Left ventricle myocardium inferior (tissue), 1 donor: ENCODE measurements around the gene PRKAG1. TPM values are rescaled to one million over a fixed set of nuclear protein-coding genes. Genes with fewer than 3 reads are reported as not detected.
"Not testable (repeated sequence)": the region's sequence is repeated elsewhere in the genome, so short reads cannot be mapped to it uniquely, and the experiment has no call there.

Experiments
- DNase-seq: peaks from one replicate; pipeline ENCODE4 v3.0.0-alpha.2; 2020
- H3K27ac ChIP-seq: fragments of 200-600 bp; replicated peaks from 2 replicates; pipeline ENCODE4 v1.8.0; 2021
- H3K27me3 ChIP-seq: fragments of 200-600 bp; 2 replicates; pipeline ENCODE4 v1.8.0; 2021; ENCODE audit warnings: low read depth
- H3K36me3 ChIP-seq: fragments of 200-600 bp; 2 replicates; pipeline ENCODE4 v1.8.0; 2021
- H3K4me1 ChIP-seq: fragments of 200-600 bp; 2 replicates; pipeline ENCODE4 v1.8.0; 2021
- H3K4me3 ChIP-seq: fragments of 200-600 bp; 2 replicates; pipeline ENCODE4 v1.8.0; 2021; ENCODE audit warnings: mild to moderate bottlenecking, moderate library complexity
- H3K9me3 ChIP-seq: fragments of 200-600 bp; replicated peaks from 2 replicates; pipeline ENCODE4 v1.8.0; 2021
- intact Hi-C: fragments of 100-400 bp; cut with micrococcal nuclease; formaldehyde crosslinking; loops from one replicate; pipeline ENCODE4 v1.11.0; 2022
- long read RNA-seq: library from polyadenylated mRNA; unstranded; transcript quantifications from one replicate; pipeline ENCODE4 v2.0.0, GENCODE V29; 2021
- total RNA-seq: library from RNA; stranded (reverse); fragmentation: NEBNext Ultra II Directional; extraction: Animal tissue kit (Norgen Biotek cat#: 25700); gene quantifications from one replicate; pipeline ENCODE4 v1.2.1, GENCODE V29; 2021
- TF ChIP-seq, protein P1 (sequence below): fragments of 200-600 bp; IDR thresholded peaks from 2 replicates; pipeline ENCODE4 v1.8.0; 2021; ENCODE audit warnings: antibody characterized with exemption, mild to moderate bottlenecking, borderline replicate concordance
- donor health status: DM: no; HTN: yes; CAD: no; lungs with severe emphysema.

PRKAG1 gene
- 104 TPM for total RNA-seq
- long read RNA-seq, transcript PRKAG1-206 (12 exons, 1,699 nt) = major isoform, 40 of 79 reads
- long read RNA-seq, transcript PRKAG1-205 (11 exons, 1,531 nt) = minor isoform, 21 of 79 reads
- long read RNA-seq, partial matches to known transcripts = 3 of 79 reads
- long read RNA-seq, other reads (novel, unspliced or antisense) = 15 of 79 reads

DNA sequence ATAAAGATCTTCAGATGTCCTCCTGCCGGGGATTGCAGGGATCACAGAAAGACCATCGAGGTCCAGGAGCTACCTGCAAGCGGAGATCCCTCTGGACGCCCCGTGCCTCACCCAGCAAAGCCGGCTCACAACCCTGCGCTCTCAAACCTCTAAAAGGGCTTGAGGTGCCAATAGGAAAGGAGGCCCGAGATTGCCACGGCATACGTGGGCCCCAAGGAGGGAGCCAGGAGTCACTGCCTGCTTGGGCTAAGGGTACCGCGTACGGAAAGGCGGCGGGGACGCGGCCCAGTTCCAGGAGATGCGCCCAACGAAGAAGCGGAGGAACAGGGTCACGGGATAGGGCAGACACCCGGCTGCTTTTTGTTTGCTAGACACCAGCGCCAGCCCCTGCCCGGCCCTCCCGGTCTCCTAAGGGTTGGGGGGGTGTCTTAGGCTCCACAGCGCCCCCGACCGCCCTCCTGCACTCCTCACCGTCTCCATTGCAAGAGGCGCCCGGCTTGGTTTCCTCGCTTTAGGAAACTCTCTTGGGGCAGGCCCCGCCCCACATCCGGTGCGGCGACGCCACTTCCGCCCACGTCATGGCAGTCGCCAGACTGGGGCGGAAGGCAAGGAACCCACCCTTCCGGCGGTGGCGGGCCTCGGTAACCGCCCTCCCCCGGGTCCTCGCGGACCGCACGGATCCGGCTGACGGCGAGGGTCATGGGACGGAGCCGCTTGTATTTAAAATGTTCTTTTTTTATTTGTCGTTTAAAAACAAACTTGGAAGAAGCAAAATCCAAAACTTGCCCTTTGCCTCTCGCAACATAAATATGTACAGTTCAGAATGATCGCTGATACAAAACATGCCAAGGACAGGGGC is at the start of gene PRKAG1:
Gene PRKAG1 (minus strand): TSS at position 516 of the 859 bp plus-strand sequence. CDS start 36 bp downstream, at position 480.
- peak; percentile 96 for DNase-seq

DNA sequence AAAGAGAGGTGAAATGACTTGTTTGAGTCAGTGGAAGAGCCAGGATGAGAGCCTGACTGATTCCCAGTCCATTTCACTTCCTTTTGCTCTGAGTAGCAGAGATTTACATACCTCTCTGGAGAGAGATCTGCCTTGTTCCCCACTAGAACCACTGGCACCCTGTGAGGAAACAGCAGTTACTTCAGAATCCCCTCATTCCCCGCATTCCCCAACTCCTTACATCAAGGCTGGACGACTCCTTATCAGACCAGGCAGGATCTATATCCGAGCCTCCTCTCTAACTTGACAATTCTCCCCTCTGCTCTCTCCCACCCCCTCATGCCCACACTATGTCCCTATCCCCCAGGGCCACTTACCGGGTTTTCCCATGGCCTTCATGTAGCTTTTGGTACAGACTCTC is 47.5 kb upstream of the PRKAG1 start:
- no peak overlapping the region for H3K4me3 ChIP-seq
- H3K9me3 ChIP-seq = no peaks in the 10 kb centered on the region
- TF ChIP-seq, protein P1, sequence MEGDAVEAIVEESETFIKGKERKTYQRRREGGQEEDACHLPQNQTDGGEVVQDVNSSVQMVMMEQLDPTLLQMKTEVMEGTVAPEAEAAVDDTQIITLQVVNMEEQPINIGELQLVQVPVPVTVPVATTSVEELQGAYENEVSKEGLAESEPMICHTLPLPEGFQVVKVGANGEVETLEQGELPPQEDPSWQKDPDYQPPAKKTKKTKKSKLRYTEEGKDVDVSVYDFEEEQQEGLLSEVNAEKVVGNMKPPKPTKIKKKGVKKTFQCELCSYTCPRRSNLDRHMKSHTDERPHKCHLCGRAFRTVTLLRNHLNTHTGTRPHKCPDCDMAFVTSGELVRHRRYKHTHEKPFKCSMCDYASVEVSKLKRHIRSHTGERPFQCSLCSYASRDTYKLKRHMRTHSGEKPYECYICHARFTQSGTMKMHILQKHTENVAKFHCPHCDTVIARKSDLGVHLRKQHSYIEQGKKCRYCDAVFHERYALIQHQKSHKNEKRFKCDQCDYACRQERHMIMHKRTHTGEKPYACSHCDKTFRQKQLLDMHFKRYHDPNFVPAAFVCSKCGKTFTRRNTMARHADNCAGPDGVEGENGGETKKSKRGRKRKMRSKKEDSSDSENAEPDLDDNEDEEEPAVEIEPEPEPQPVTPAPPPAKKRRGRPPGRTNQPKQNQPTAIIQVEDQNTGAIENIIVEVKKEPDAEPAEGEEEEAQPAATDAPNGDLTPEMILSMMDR = no peak
- DNase-seq = no peak
- H3K27me3 ChIP-seq = no peaks in the 10 kb centered on the region
- intact Hi-C loops = loop anchor here (10.0 kb wide), 1 partner anchor 59 kb away; no protein-coding TSS in a partner anchor
- no peaks in the 10 kb centered on the region for H3K36me3 ChIP-seq
- peaks cover 30% of the 10 kb centered on the region for H3K4me1 ChIP-seq
- no peak overlapping the region for H3K27ac ChIP-seq

More for the DNA sequence above, at the start of gene PRKAG1:
- Histone ChIP-seq H3K27me3 (no peaks in the 10 kb centered on the region), H3K9me3 (no peaks in the 10 kb centered on the region), H3K27ac (peak within 1 kb of the TSS; percentile 97), H3K4me3 (peak within 1 kb of the TSS; percentile 93), H3K4me1 (peaks cover 58% of the 10 kb centered on the region), H3K36me3 (peaks cover 30% of the 10 kb centered on the region)
- intact Hi-C loops = no loop called here
- TF ChIP-seq, protein P1 = peak; percentile 53

DNA sequence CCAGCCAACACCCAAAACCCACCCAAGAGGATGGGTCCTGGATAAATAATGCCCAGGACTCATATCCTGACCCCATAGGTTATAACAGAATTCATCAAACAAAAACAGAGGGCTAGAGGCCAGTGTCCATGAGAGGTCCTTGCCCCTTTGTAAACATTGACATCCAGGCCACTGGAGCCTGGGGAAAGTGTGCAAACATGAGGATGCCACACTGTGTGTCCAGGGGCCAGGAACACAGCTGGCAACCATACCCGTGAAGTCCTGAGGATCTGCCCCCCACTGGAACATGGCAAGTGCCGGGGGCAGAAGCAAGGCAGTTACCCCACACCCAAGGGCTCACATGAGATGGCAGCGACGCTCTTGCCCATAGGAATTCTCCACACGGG is 46.2 kb upstream of the PRKAG1 start:
- H3K27ac ChIP-seq = no peak overlapping the region
- intact Hi-C loops = loop anchor here (10.0 kb wide), 1 partner anchor 60 kb away; no protein-coding TSS in a partner anchor
- H3K4me3 ChIP-seq = no peak overlapping the region
- no peaks in the 10 kb centered on the region for H3K36me3 ChIP-seq
- no peaks in the 10 kb centered on the region for H3K9me3 ChIP-seq
- TF ChIP-seq, protein P1 = no peak
- H3K4me1 ChIP-seq = peaks cover 34% of the 10 kb centered on the region
- DNase-seq = no peak
- no peaks in the 10 kb centered on the region for H3K27me3 ChIP-seq

DNA sequence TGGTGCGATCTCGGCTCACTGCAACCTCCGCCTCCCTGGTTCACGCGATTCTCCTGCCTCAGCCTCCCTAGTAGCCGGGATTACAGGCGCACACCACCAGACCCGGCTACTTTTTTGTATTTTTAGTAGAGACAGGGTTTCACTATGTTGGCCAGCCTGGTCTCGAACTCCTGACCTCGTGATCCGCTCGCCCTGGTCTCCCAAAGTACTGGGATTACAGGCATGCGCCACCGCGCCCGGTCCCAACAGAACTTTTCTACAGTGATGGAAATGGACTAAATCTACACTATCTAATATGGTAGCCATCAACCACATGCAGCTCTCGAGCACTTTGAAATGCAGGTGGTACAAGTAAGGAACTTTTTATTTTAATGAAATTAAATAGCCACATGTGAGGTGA is 43.3 kb upstream of the PRKAG1 start:
- not testable (repeated sequence) for H3K9me3 ChIP-seq, H3K27ac ChIP-seq, DNase-seq, H3K27me3 ChIP-seq, H3K36me3 ChIP-seq, H3K4me3 ChIP-seq
- peaks cover 51% of the 10 kb centered on the region for H3K4me1 ChIP-seq
- intact Hi-C loops = loop anchor here (10.0 kb wide), 1 partner anchor 63 kb away; no protein-coding TSS in a partner anchor

DNA sequence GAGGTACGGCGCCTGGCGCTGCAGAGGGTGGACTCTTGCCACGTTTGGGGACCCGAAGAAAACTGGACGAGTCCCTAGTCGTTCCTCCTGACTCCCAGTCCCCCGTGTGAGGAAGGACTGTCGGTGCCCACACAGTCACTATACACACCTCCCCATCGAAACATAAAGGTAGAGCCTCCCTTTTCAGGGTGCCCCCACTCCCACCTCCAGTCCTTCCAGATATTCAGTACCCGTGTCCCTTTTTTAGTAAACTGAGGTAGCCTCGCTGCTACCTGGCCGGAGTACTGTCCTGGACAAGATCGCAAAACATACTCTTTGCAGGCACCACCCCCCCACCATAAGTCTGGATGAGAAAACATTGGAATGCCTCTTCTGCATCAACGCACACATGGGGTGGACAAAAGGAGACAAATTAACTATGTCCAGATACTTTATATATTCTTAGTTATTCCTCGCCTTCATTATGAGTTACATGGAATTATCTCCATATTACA is 42.6 kb upstream of the PRKAG1 start:
- intact Hi-C loops = loop anchor here (10.0 kb wide), 1 partner anchor 64 kb away; no protein-coding TSS in a partner anchor
- Histone ChIP-seq H3K27me3 (no peaks in the 10 kb centered on the region), H3K9me3 (no peaks in the 10 kb centered on the region), H3K36me3 (no peaks in the 10 kb centered on the region), H3K4me3 (peak overlapping the region; percentile 99), H3K4me1 (peaks cover 59% of the 10 kb centered on the region), H3K27ac (peak overlapping the region; percentile 100)
- TF ChIP-seq, protein P1 = no peak
- no peak for DNase-seq
